DOHH2 (cell line): ENCODE measurements around the gene DCX.

Experiments
- CTCF ChIP-seq: fragments of 200-600 bp; sonication (generic); IDR thresholded peaks from one replicate; pipeline ENCODE4 v1.5.1; 2014; ENCODE audit warnings: antibody characterized with exemption, mild to moderate bottlenecking, low read depth, low read length; ENCODE audit not compliant: poor library complexity, severe bottlenecking
- EZH2phosphoT487 ChIP-seq: fragments of 200-600 bp; sonication (generic); IDR thresholded peaks from 2 replicates; pipeline ENCODE4 v1.6.1; 2017; ENCODE audit warnings: borderline replicate concordance, mild to moderate bottlenecking, antibody characterized with exemption, low read length, moderate library complexity, mixed read lengths

DNA sequence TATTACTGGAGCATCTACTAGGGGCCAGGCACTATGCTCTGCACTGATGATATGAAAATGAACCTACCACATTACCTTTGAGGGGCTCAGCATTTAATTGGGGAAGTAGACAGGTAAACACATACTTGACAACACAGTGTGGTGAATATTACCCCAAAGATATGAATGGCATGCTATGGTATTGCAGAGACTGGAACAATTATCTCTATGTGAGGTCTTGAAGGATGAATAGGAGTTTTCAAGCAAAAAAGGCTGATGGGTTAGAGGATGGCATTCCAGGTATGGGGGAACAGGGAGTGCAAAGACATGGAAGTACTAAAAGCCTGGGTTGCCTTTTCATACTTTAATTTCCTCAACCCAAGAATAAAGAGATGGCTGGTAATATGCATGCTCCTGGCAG lies 82.6 kb downstream of the DCX start:
- TF ChIP-seq CTCF (no peak), EZH2phosphoT487 (no peak)
